ENCODE results near the gene FABP2.

Gene FABP2

DNA sequence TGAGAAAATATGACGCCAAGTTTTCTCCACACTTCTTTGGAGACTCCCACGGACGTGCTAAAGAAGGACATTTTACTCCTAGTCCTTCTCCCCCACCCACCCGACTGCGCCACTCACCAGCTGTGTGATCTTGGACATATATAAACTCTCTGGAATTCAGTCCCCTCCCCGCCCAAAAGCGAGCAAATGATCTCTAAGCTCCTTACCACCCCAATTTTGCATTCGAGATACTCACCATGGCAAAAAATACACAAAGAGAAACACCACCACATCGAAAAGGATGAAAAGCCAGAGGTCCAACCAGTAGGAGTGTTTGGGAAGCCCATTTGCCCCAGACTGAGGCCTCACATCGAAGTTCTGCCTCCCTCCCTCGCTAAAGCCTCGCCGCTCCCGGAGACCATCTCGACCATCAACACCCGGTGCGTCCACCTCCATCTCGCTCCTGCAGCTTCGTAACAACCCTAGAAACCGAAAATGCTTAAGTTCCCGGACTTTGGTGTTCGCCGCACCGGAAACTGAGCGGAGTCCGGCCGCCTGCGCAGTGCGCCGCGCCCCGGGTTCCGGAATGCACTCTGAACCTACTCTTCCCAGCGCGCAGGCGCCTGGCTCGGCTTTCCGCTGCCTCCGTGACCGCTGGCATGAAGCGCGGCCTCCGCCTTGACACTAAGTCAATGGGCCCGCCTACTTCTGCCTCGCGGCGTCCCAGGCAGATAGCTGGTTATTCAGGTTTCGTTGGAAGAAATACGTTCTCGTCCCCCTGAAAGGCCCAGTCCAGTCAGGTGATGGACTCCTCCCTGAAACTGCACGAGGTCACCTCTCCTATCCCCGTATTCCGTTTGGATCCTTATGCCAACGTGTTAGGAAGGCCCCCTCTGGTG is 21.6 kb downstream of the FABP2 start (continued):
- TF ChIP-seq GFI1B (tag by site-specific recombination; IDR thresholded peaks at IDR 0.05) (no peak), ZNF768 (tag by site-specific recombination; IDR thresholded peaks at IDR 0.05) (no peak), ZBTB11 (tag by site-specific recombination; conservative IDR thresholded peaks at IDR 0.05; ENCODE audit: low read depth) (peak; percentile 97), ZNF354C (tag by site-specific recombination; IDR thresholded peaks at IDR 0.05; ENCODE audit: borderline replicate concordance, low read depth) (no peak), ZNF560 (tag by site-specific recombination; IDR thresholded peaks at IDR 0.05; ENCODE audit: borderline replicate concordance) (no peak), ZNF585B (tag by site-specific recombination; IDR thresholded peaks at IDR 0.05) (no peak), ZNF629 (tag by site-specific recombination; IDR thresholded peaks at IDR 0.05) (peak; percentile 37), ZNF292 (tag by site-specific recombination; IDR thresholded peaks at IDR 0.05; ENCODE audit: borderline replicate concordance, low read depth) (no peak), ZBTB8A (tag by site-specific recombination; IDR thresholded peaks at IDR 0.05) (no peak), ZNF555 (tag by site-specific recombination; conservative IDR thresholded peaks at IDR 0.05) (no peak), ZNF391 (tag by site-specific recombination; IDR thresholded peaks at IDR 0.05; ENCODE audit: borderline replicate concordance, low read depth) (no peak), KLF1 (tag by site-specific recombination; IDR thresholded peaks at IDR 0.05) (0 out of 2 replicates have a peak, but pooled peaks have one; percentile 2), ZNF184 (tag by site-specific recombination; IDR thresholded peaks at IDR 0.05) (0 out of 2 replicates have a peak, but pooled peaks have one; percentile 8), ZNF335 (tag by site-specific recombination; conservative IDR thresholded peaks at IDR 0.05) (peak; percentile 80), ZNF664 (tag by site-specific recombination; IDR thresholded peaks at IDR 0.05) (no peak), ZNF221 (tag by site-specific recombination; IDR thresholded peaks at IDR 0.05; ENCODE audit: borderline replicate concordance) (no peak), KLF10 (tag by site-specific recombination; IDR thresholded peaks at IDR 0.05) (no peak), EGR2 (tag by site-specific recombination; IDR thresholded peaks at IDR 0.05; ENCODE audit: low read depth) (0 out of 2 replicates have a peak, but pooled peaks have one; percentile 3), ZNF473 (tag by site-specific recombination; IDR thresholded peaks at IDR 0.05) (no peak), ZNF830 (tag by site-specific recombination; IDR thresholded peaks at IDR 0.05; ENCODE audit: low read depth) (no peak), ZNF747 (tag by site-specific recombination; IDR thresholded peaks at IDR 0.05) (no peak), ZNF623 (tag by site-specific recombination; IDR thresholded peaks at IDR 0.05) (no peak), PRDM6 (tag by site-specific recombination; IDR thresholded peaks at IDR 0.05) (no peak), GLI4 (tag by site-specific recombination; IDR thresholded peaks at IDR 0.05) (no peak), ZNF548 (tag by site-specific recombination; IDR thresholded peaks at IDR 0.05) (no peak), ZSCAN30 (tag by site-specific recombination; IDR thresholded peaks at IDR 0.05) (peak; percentile 71), SALL2 (tag by site-specific recombination; IDR thresholded peaks at IDR 0.05; ENCODE audit: borderline replicate concordance) (no peak)
- TF ChIP-seq, protein P1, sequence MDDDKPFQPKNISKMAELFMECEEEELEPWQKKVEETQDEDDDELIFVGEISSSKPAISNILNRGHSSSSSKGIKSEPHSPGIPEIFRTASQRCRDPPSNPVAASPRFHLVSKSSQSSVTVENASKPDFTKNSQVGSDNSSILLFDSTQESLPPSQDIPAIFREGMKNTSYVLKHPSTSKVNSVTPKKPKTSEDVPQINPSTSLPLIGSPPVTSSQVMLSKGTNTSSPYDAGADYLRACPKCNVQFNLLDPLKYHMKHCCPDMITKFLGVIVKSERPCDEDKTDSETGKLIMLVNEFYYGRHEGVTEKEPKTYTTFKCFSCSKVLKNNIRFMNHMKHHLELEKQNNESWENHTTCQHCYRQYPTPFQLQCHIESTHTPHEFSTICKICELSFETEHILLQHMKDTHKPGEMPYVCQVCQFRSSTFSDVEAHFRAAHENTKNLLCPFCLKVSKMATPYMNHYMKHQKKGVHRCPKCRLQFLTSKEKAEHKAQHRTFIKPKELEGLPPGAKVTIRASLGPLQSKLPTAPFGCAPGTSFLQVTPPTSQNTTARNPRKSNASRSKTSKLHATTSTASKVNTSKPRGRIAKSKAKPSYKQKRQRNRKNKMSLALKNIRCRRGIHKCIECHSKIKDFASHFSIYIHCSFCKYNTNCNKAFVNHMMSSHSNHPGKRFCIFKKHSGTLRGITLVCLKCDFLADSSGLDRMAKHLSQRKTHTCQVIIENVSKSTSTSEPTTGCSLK (tag by site-specific recombination; IDR thresholded peaks at IDR 0.05): no peak
- TF ChIP-seq, protein P2, sequence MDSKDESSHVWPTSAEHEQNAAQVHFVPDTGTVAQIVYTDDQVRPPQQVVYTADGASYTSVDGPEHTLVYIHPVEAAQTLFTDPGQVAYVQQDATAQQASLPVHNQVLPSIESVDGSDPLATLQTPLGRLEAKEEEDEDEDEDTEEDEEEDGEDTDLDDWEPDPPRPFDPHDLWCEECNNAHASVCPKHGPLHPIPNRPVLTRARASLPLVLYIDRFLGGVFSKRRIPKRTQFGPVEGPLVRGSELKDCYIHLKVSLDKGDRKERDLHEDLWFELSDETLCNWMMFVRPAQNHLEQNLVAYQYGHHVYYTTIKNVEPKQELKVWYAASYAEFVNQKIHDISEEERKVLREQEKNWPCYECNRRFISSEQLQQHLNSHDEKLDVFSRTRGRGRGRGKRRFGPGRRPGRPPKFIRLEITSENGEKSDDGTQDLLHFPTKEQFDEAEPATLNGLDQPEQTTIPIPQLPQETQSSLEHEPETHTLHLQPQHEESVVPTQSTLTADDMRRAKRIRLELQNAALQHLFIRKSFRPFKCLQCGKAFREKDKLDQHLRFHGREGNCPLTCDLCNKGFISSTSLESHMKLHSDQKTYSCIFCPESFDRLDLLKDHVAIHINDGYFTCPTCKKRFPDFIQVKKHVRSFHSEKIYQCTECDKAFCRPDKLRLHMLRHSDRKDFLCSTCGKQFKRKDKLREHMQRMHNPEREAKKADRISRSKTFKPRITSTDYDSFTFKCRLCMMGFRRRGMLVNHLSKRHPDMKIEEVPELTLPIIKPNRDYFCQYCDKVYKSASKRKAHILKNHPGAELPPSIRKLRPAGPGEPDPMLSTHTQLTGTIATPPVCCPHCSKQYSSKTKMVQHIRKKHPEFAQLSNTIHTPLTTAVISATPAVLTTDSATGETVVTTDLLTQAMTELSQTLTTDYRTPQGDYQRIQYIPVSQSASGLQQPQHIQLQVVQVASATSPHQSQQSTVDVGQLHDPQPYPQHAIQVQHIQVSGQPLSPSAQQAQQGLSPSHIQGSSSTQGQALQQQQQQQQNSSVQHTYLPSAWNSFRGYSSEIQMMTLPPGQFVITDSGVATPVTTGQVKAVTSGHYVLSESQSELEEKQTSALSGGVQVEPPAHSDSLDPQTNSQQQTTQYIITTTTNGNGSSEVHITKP (tag by site-specific recombination; IDR thresholded peaks at IDR 0.05): peak; percentile 33
